PC-3 (cell line): ENCODE results near the gene PTPRN2. TPM values are rescaled to one million over a fixed set of nuclear protein-coding genes. Genes with fewer than 3 reads are reported as not detected.

Experiments
- ATAC-seq: fragments of 200-7000 bp; cut with Tn5 transposase; 2 replicates; pipeline ENCODE4 v1.9.1; 2020; ENCODE audit warnings: mild to moderate bottlenecking, moderate library complexity
- BruUV-seq: library from RNA; stranded (reverse); fragments of 400-500 nt; replicated peaks from 2 replicates; lab custom pipeline; 2021; lab: Mats Ljungman, UMichigan
- CTCF ChIA-PET: fragments of 300-600 bp; sonication (Branson Sonifier 250); formaldehyde crosslinking; loops from one replicate; lab custom pipeline; 2022; ENCODE audit warnings: antibody characterized with exemption; lab: Charles Lee
- POLR2A ChIA-PET: fragments of 300-600 bp; sonication (Branson Sonifier 250); formaldehyde crosslinking; loops from one replicate; lab custom pipeline; 2022; ENCODE audit warnings: antibody characterized with exemption; ENCODE audit not compliant: unreplicated experiment; lab: Charles Lee
- DNase-seq: peaks from one replicate; pipeline ENCODE4 v3.0.0-alpha.2; 2015
- H2AFZ ChIP-seq: fragments of 300-600 bp; sonication (generic); 2 replicates; pipeline ENCODE4 v1.6.0; 2016; ENCODE audit warnings: antibody characterized with exemption, low read length
- H3F3A ChIP-seq: fragments of 300-600 bp; sonication (generic); one replicate; pipeline ENCODE4 v1.6.0; 2017; ENCODE audit warnings: antibody characterized with exemption, low read length, control low read depth, mild to moderate bottlenecking; ENCODE audit not compliant: unreplicated experiment
- H3K27ac ChIP-seq: fragments of 300-600 bp; sonication (generic); 2 replicates; pipeline ENCODE4 v1.5.1; 2016; ENCODE audit warnings: mild to moderate bottlenecking, low read length
- H3K27me3 ChIP-seq: fragments of 300-600 bp; sonication (generic); 2 replicates; pipeline ENCODE4 v1.6.1; 2016; ENCODE audit warnings: low read length, mixed read lengths
- H3K36me3 ChIP-seq: fragments of 300-600 bp; sonication (generic); 2 replicates; pipeline ENCODE4 v1.6.1; 2016; ENCODE audit warnings: low read depth, mixed run types, low read length, mixed read lengths
- H3K4me1 ChIP-seq: fragments of 300-600 bp; sonication (generic); 2 replicates; pipeline ENCODE4 v1.5.1; 2016; ENCODE audit warnings: low read length; ENCODE audit not compliant: insufficient read depth
- H3K4me2 ChIP-seq: fragments of 300-600 bp; sonication (generic); 2 replicates; pipeline ENCODE4 v1.6.0; 2016; ENCODE audit warnings: low read length
- H3K4me3 ChIP-seq: fragments of 300-600 bp; sonication (generic); 2 replicates; pipeline ENCODE4 v1.5.1; 2016; ENCODE audit warnings: mild to moderate bottlenecking, low read length, mixed read lengths
- H3K79me2 ChIP-seq: fragments of 300-600 bp; sonication (generic); 2 replicates; pipeline ENCODE4 v1.6.1; 2017; ENCODE audit warnings: low read length, mixed read lengths
- H3K9ac ChIP-seq: fragments of 300-600 bp; sonication (generic); 2 replicates; pipeline ENCODE4 v1.6.0; 2016; ENCODE audit warnings: mild to moderate bottlenecking, low read length
- H3K9me2 ChIP-seq: fragments of 300-600 bp; sonication (generic); replicated peaks from 2 replicates; pipeline ENCODE4 v1.6.1; 2016; ENCODE audit warnings: mixed run types, low read length, mixed read lengths
- H3K9me3 ChIP-seq: fragments of 300-600 bp; sonication (generic); 2 replicates; pipeline ENCODE4 v1.6.1; 2016; ENCODE audit warnings: low read length, mixed read lengths
- H4K20me1 ChIP-seq: fragments of 300-600 bp; sonication (generic); 2 replicates; pipeline ENCODE4 v1.6.1; 2016; ENCODE audit warnings: low read length, mixed read lengths
- CTCF ChIP-seq: fragments of 300-600 bp; sonication (generic); conservative IDR thresholded peaks from 2 replicates; pipeline ENCODE4 v1.5.1; 2017; ENCODE audit warnings: antibody characterized with exemption, low read depth, mild to moderate bottlenecking, low read length
- EZH2 ChIP-seq: fragments of 300-600 bp; sonication (generic); IDR thresholded peaks from one replicate; pipeline ENCODE4 v1.6.1; 2017; ENCODE audit warnings: antibody characterized with exemption, mild to moderate bottlenecking, low read length; ENCODE audit not compliant: unreplicated experiment
- EZH2phosphoT487 ChIP-seq: fragments of 300-600 bp; sonication (generic); IDR thresholded peaks from 2 replicates; pipeline ENCODE4 v1.6.1; 2018; ENCODE audit warnings: mild to moderate bottlenecking, antibody characterized with exemption, low read length, borderline replicate concordance
- intact Hi-C: fragments of 100-400 bp; cut with micrococcal nuclease; formaldehyde crosslinking; loops from 2 replicates; pipeline ENCODE4 v1.9.0; 2023
- total RNA-seq: library from RNA; depleted of rRNA; stranded (reverse); fragments of >200 nt; gene quantifications from 2 replicates; pipeline ENCODE4 v1.2.3, GENCODE V29; 2014

Gene PTPRN2
- total RNA-seq, 1 experiment from 2014 or later = 3.2 TPM

DNA sequence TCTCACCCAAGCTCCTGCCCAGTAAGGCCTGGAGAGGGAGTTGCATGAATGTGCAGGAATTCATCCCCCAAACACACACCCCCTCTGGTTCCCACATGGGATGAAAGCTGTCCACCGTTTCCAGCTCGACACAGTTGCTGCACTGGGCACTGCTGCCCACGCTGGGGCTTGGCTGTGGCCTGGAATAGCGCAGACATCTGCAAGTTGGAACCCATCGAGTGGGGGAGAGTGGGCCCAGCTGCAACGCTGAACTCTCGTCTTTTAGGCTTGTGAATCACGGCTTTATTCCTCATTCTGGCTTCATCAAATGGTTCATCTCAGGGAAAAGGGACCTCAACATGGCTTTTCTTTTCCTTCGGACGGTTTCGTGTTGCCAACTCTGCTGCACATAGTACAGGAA, 986.1 kb downstream of the PTPRN2 start:
- BruUV-seq = no TSS peak
- intact Hi-C loops = no loop called here
- no peak for ATAC-seq
- POLR2A ChIA-PET = no interaction called here
- Histone ChIP-seq H3K9me2 (no peaks in the 10 kb centered on the region), H3K36me3 (no peaks in the 10 kb centered on the region), H3K27ac (no peak overlapping the region), H3K9ac (no peak overlapping the region), H3K79me2 (no peaks in the 10 kb centered on the region), H3F3A (no peaks in the 10 kb centered on the region), H3K4me2 (no peak overlapping the region), H3K4me3 (no peak overlapping the region), H3K27me3 (no peaks in the 10 kb centered on the region), H4K20me1 (no peaks in the 10 kb centered on the region), H3K9me3 (no peaks in the 10 kb centered on the region), H2AFZ (no peak overlapping the region), H3K4me1 (no peaks in the 10 kb centered on the region)
- TF ChIP-seq EZH2phosphoT487 (no peak), EZH2 (no peak)
- no peak for DNase-seq
- CTCF ChIA-PET = no interaction called here

DNA sequence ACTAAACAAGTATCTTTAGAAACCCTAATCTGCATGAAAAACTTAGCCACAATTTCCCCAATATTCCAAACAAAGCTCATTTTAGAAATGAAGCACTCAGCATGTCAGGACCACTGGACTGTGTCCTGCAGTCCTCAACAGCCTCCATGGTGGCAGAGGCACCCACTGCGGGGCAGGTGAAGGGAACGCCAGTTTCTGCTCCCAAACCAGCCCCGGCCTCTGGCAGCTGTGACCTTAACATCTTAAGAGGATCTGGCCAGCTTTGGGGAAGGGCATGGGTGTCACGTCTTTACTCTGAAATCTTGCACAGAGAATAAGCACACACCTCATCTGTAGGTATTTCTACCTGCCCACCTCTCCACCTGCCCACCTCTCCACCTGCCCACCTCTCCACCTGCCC, 988.1 kb downstream of the PTPRN2 start:
- Histone ChIP-seq H3K9me2 (no peaks in the 10 kb centered on the region), H3F3A (no peaks in the 10 kb centered on the region), H3K79me2 (no peaks in the 10 kb centered on the region), H4K20me1 (no peaks in the 10 kb centered on the region), H2AFZ (no peak overlapping the region), H3K27me3 (no peaks in the 10 kb centered on the region), H3K36me3 (no peaks in the 10 kb centered on the region), H3K4me3 (no peak overlapping the region), H3K9ac (no peak overlapping the region), H3K27ac (no peak overlapping the region), H3K4me1 (no peaks in the 10 kb centered on the region), H3K4me2 (no peak overlapping the region), H3K9me3 (no peaks in the 10 kb centered on the region)
- no peak for TF ChIP-seq CTCF
- no peak for TF ChIP-seq EZH2
- TF ChIP-seq EZH2phosphoT487 = no peak
- intact Hi-C loops = no loop called here
- ChIA-PET CTCF (no interaction called here), POLR2A (no interaction called here)
- BruUV-seq = no TSS peak
- ATAC-seq = no peak
- no peak for DNase-seq

DNA sequence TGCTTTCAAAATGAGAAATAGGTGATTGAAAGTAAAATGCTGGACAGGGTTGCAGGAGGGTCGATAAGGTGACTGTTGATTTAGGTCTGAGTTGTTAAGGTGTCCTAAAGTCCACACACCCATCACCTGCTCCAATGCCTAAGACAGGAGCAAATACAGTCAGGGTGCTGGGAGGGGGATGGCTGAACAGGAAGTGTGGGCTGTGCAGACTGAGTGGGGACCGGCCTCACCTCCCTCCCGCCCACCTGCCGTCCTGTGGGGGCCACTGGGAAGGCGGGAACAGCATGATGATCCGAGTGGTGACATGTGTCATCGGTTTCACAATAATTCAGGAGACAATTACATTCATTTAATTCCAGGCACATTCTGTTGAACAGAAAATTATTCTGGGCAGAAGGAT, 990.1 kb downstream of the PTPRN2 start:
- Histone ChIP-seq H3K9ac (no peak overlapping the region), H3K27me3 (no peaks in the 10 kb centered on the region), H3K4me3 (no peak overlapping the region), H3F3A (no peaks in the 10 kb centered on the region), H3K9me3 (no peaks in the 10 kb centered on the region), H4K20me1 (no peaks in the 10 kb centered on the region), H3K36me3 (no peaks in the 10 kb centered on the region), H3K9me2 (no peaks in the 10 kb centered on the region), H3K27ac (no peak overlapping the region), H3K4me2 (no peak overlapping the region), H2AFZ (no peak overlapping the region), H3K79me2 (no peaks in the 10 kb centered on the region), H3K4me1 (no peaks in the 10 kb centered on the region)
- no peak for TF ChIP-seq CTCF
- no peak for TF ChIP-seq EZH2
- TF ChIP-seq EZH2phosphoT487 = no peak
- POLR2A ChIA-PET = no interaction called here
- no peak for DNase-seq
- intact Hi-C loops = no loop called here
- no TSS peak for BruUV-seq
- CTCF ChIA-PET = no interaction called here
- ATAC-seq = no peak
